Mesenchymal stem cell (in vitro differentiated cells and primary cell): Measurements from ENCODE around the gene TMEM14B.
A peak's percentile ranks its signal among the peaks of the same experiment; 100 is the strongest.
"Not testable (repeated sequence)": the region's sequence is repeated elsewhere in the genome, so short reads cannot be mapped to it uniquely, and the experiment has no call there.

ENCODE experiments used
- DNase-seq: peaks from one replicate; pipeline ENCODE4 v3.0.0-alpha.2; 2013
- H2AFZ ChIP-seq: one replicate; pipeline ENCODE4 v1.6.1; 2013; ENCODE audit warnings: low read depth, mild to moderate bottlenecking, control low read depth, inconsistent platforms, low read length, moderate library complexity
- H2AK5ac ChIP-seq: 2 replicates; pipeline ENCODE4 v1.6.1; 2013; ENCODE audit warnings: low read length, moderate library complexity, mild to moderate bottlenecking, inconsistent platforms; ENCODE audit not compliant: severe bottlenecking
- H2BK120ac ChIP-seq: one replicate; pipeline ENCODE4 v1.6.1; 2013; ENCODE audit warnings: low read depth, mild to moderate bottlenecking, inconsistent platforms, low read length, moderate library complexity
- H2BK12ac ChIP-seq, 2 experiments: one replicate each; pipeline ENCODE4 v1.6.1; 2013; ENCODE audit warnings: inconsistent platforms in 2 of 2, low read length in 2 of 2, mild to moderate bottlenecking in 2 of 2, moderate library complexity in 2 of 2, control low read depth in 1 of 2
- H2BK15ac ChIP-seq: one replicate; pipeline ENCODE4 v1.6.1; 2013; ENCODE audit warnings: mild to moderate bottlenecking, low read depth, inconsistent platforms; ENCODE audit not compliant: poor library complexity, severe bottlenecking
- H2BK5ac ChIP-seq: 2 replicates; pipeline ENCODE4 v1.6.1; 2013; ENCODE audit warnings: low read depth, mild to moderate bottlenecking, low read length, control low read depth, inconsistent platforms; ENCODE audit not compliant: poor library complexity, severe bottlenecking
- H3K14ac ChIP-seq, 2 experiments: one replicate each; pipeline ENCODE4 v1.6.1; 2013; ENCODE audit warnings: inconsistent platforms in 2 of 2, low read length in 2 of 2, control low read depth in 1 of 2, mild to moderate bottlenecking in 1 of 2, moderate library complexity in 1 of 2
- H3K18ac ChIP-seq, 2 experiments: one replicate each; pipeline ENCODE4 v1.6.1; 2013; ENCODE audit warnings: inconsistent platforms in 2 of 2, low read length in 2 of 2, control low read depth in 1 of 2, low read depth in 1 of 2, mild to moderate bottlenecking in 1 of 2
- H3K23ac ChIP-seq, 2 experiments: one replicate each; pipeline ENCODE4 v1.6.1; 2013; ENCODE audit warnings: inconsistent platforms in 2 of 2, low read length in 2 of 2, mild to moderate bottlenecking in 2 of 2, moderate library complexity in 2 of 2, control low read depth in 1 of 2
- H3K27ac ChIP-seq: 2 replicates; pipeline ENCODE4 v1.5.1; 2013; ENCODE audit warnings: mild to moderate bottlenecking, moderate library complexity, low read length, control low read depth, inconsistent platforms; ENCODE audit not compliant: poor library complexity, severe bottlenecking
- H3K27me3 ChIP-seq, 2 experiments: 2 replicates each; pipeline versions ENCODE4 v1.6.1 to v1.7.0; 2013; ENCODE audit warnings: low read length in 2 of 2, mild to moderate bottlenecking in 2 of 2, moderate library complexity in 2 of 2, control low read depth in 1 of 2, inconsistent platforms in 1 of 2; ENCODE audit not compliant: control insufficient read depth in 1 of 2, insufficient read depth in 1 of 2
- H3K36me3 ChIP-seq, 2 experiments: 2 replicates each; pipeline versions ENCODE4 v1.6.1 to v1.7.0; 2013; ENCODE audit warnings: low read length in 2 of 2, control low read depth in 1 of 2, inconsistent platforms in 1 of 2, low read depth in 1 of 2, mild to moderate bottlenecking in 1 of 2; ENCODE audit not compliant: insufficient read depth in 2 of 2, control insufficient read depth in 1 of 2
- H3K4ac ChIP-seq, 2 experiments: one replicate each; pipeline ENCODE4 v1.6.1; 2013; ENCODE audit warnings: inconsistent platforms in 2 of 2, low read length in 2 of 2, mild to moderate bottlenecking in 2 of 2, moderate library complexity in 2 of 2, control low read depth in 1 of 2, low read depth in 1 of 2
- H3K4me1 ChIP-seq: 2 replicates; pipeline ENCODE4 v1.6.1; 2013; ENCODE audit warnings: low read depth, low read length, control low read depth; ENCODE audit not compliant: control insufficient read depth, insufficient read depth
- H3K4me2 ChIP-seq: 2 replicates; pipeline ENCODE4 v1.6.1; 2013; ENCODE audit warnings: low read length, mild to moderate bottlenecking, inconsistent platforms; ENCODE audit not compliant: poor library complexity, severe bottlenecking
- H3K4me3 ChIP-seq, 2 experiments: 2 replicates each; pipeline versions ENCODE4 v1.5.1 to v1.7.0; 2013; ENCODE audit warnings: low read length in 2 of 2, mild to moderate bottlenecking in 2 of 2, control low read depth in 1 of 2, low read depth in 1 of 2; ENCODE audit not compliant: insufficient read depth in 1 of 2
- H3K79me1 ChIP-seq: replicated peaks from 2 replicates; pipeline ENCODE4 v1.6.1; 2013; ENCODE audit warnings: mild to moderate bottlenecking, control low read depth, low read length, inconsistent platforms; ENCODE audit not compliant: poor library complexity, severe bottlenecking
- H3K9ac ChIP-seq: 2 replicates; pipeline ENCODE4 v1.7.0; 2013; ENCODE audit warnings: mild to moderate bottlenecking, low read length, moderate library complexity
- H3K9me3 ChIP-seq: 2 replicates; pipeline ENCODE4 v1.7.0; 2013; ENCODE audit warnings: mild to moderate bottlenecking, low read length; ENCODE audit not compliant: control insufficient read depth
- H4K8ac ChIP-seq: one replicate; pipeline ENCODE4 v1.6.1; 2013; ENCODE audit warnings: inconsistent platforms, mild to moderate bottlenecking, low read length, moderate library complexity
- H4K91ac ChIP-seq: one replicate; pipeline ENCODE4 v1.6.1; 2013; ENCODE audit warnings: mild to moderate bottlenecking, low read length, inconsistent platforms
- WGBS: methylation state at CpG from one replicate; pipeline ENCODE4 v1.1.7; 2013; ENCODE audit warnings: mixed read lengths; 5-methylcytosine and 5-hydroxymethylcytosine counted together

The TMEM14B gene

DNA sequence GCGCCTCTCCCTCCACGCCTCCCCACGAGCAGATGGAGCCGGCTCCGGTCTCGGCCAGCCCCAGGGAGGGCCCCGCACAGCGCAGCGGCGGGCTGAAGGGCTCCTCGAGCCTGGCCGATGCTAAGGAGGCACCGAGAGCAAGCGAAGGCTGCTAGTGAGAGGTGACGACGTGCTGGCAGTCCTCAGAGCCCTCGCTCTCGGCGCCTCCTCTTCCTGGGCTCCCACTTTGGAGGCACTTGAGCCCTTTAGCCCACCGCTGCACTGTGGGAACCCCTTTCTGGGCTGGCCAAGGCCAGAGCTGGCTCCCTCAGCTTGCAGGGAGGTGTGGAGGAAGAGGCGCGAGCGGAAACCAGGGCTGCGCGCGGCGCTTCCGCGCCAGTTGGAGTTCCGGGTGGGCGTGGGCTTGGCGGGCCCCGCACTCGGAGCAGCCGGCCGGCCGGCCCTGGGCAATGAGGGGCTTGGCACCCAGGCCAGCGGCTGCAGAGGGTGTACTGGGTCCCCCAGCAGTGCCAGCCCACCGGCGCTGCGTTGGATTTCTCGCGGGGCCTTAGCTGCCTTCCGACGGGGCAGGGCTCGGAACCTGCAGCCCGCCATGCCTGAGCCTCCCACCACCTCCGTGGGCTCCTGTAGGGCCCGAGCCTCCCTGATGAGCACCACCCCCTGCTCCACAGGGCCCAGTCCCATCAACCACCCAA, 27.2 kb upstream of the TMEM14B start:
- no peak for DNase-seq
- H3K36me3 ChIP-seq: peaks cover 11 to 15% of the 10 kb centered on the region in 2 experiments
- peaks cover 19% of the 10 kb centered on the region for H3K79me1 ChIP-seq
- no peak overlapping the region for H3K23ac ChIP-seq
- H2BK5ac ChIP-seq: no peak overlapping the region
- H3K4me1 ChIP-seq: peaks cover 3% of the 10 kb centered on the region
- H3K9ac ChIP-seq: peak overlapping the region; percentile 84
- no peak overlapping the region for H2BK120ac ChIP-seq
- 97% methylated on average over 46 of the region's 49 CpGs for WGBS
- H2AK5ac ChIP-seq: no peak overlapping the region
- H3K14ac ChIP-seq: no peak overlapping the region
- H3K27ac ChIP-seq: no peak overlapping the region
- H2BK12ac ChIP-seq: peak overlapping the region in 1 of 2 experiments; percentile 83
- peaks cover 12% of the 10 kb centered on the region for H3K9me3 ChIP-seq
- H3K18ac ChIP-seq: peak overlapping the region in 1 of 2 experiments; percentile 11
- H4K91ac ChIP-seq: peak overlapping the region; percentile 2
- H4K8ac ChIP-seq: peak overlapping the region; percentile 2
- peak overlapping the region; percentile 94 for H2BK15ac ChIP-seq
- H3K4me2 ChIP-seq: no peak overlapping the region
- no peak overlapping the region for H3K4ac ChIP-seq
- no peak overlapping the region for H2AFZ ChIP-seq
- peak overlapping the region in 1 of 2 experiments; percentile 82 for H3K4me3 ChIP-seq
- H3K27me3 ChIP-seq: no peaks in the 10 kb centered on the region

DNA sequence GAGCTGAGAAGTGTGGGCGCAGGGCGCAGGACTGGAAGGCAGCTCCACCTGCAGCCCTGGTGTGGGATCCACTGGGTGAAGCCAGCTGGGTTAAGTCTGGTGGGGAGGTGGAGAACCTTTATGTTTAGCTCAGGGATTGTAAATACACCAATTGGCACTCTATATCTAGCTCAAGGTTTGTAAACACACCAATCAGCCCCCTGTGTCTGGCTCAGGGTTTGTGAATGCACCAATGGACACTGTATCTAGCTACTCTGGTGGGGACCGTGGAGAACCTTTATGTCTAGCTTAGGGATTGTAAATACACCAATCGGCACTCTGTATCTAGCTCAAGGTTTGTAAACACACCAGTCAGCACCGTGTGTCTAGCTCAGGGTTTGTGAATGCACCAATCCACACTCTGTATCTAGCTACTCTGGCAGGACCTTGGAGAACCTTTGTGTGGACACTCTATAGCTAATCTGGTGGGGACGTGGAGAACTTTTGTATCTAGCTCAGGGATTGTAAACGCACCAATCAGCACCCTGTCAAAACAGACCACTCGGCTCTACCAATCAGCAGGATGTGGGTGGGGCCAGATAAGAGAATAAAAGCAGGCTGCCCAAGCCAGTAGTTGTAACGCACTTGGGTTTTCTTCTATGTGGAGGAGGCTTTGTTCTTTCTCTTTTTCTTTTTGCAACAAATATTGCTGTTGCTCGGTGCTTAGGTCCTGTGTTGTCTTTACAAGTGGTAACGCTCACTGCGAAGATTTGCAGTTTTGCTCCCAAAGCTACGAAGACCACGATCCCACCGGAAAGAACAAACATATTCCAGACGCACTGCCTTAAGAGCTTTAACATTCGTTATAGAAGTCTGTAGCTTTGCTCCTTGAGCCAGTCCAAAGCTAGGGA, 26.4 kb upstream of the TMEM14B start:
- H3K23ac ChIP-seq, H2AFZ ChIP-seq, H2BK5ac ChIP-seq, H3K4me2 ChIP-seq, H4K8ac ChIP-seq, H3K18ac ChIP-seq, DNase-seq, H3K27ac ChIP-seq, H2BK120ac ChIP-seq, H2AK5ac ChIP-seq, H4K91ac ChIP-seq, H2BK15ac ChIP-seq, H3K14ac ChIP-seq, H3K27me3 ChIP-seq, H2BK12ac ChIP-seq, H3K4me1 ChIP-seq, H3K4ac ChIP-seq: not testable (repeated sequence)
- Histone ChIP-seq H3K36me3 (peaks cover 19 to 21% of the 10 kb centered on the region in 2 experiments), H3K9me3 (peaks cover 12% of the 10 kb centered on the region), H3K79me1 (peaks cover 25% of the 10 kb centered on the region), H3K4me3 (peak overlapping the region in 1 of 2 experiments; percentile 98), H3K9ac (peak overlapping the region; percentile 84)
- WGBS: 93% methylated on average over 17 of the region's 17 CpGs

DNA sequence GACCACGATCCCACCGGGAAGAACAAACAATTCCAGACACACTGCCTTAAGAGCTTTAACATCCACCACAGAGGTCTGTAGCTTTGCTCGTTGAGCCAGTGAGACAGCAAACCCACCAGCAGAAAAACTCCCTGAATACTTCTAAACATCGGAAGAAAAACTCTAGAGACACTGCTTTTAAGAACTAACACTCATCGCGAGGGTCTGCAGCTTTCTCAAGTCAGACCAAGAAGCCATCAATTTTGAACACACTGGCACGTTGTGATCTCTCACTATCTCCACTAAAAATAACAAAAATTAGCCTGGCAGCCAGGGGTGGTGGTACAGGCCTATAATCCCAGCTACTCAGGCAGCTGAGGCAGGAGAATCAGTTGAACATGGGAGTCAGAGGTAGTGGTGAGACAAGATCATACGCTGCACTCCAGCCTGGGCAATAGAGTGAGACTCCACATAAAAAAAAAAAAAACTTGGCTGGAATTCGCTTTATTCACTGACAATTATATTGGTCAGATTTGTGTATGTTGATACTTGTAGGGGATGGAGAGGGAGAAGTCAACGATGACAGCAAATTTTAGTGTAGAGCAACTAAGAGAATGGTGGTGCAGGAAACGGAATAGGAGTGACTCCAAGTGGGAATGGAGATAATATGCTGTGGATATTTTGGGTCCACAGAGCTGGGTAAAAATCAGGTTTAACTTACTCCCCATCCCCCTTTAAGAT, 25.6 kb upstream of the TMEM14B start:
- Histone ChIP-seq H2AK5ac (no peak overlapping the region), H2BK120ac (peak overlapping the region; percentile 15), H3K36me3 (peaks cover 26 to 29% of the 10 kb centered on the region in 2 experiments), H3K4ac (peak overlapping the region in 1 of 2 experiments; percentile 82), H3K4me3 (peak overlapping the region in 1 of 2 experiments; percentile 98), H3K79me1 (peaks cover 30% of the 10 kb centered on the region), H3K27ac (peak overlapping the region; percentile 75), H3K4me2 (peak overlapping the region; percentile 88), H3K14ac (no peak overlapping the region), H2BK5ac (no peak overlapping the region), H3K27me3 (no peaks in the 10 kb centered on the region), H3K4me1 (peaks cover 3% of the 10 kb centered on the region), H3K9ac (peak overlapping the region; percentile 99), H3K18ac (peak overlapping the region in 1 of 2 experiments; percentile 60), H2BK15ac (no peak overlapping the region), H3K9me3 (peaks cover 12% of the 10 kb centered on the region), H2AFZ (no peak overlapping the region), H4K91ac (no peak overlapping the region), H3K23ac (no peak overlapping the region), H4K8ac (peak overlapping the region; percentile 94), H2BK12ac (no peak overlapping the region)
- DNase-seq: no peak
- WGBS: 87% methylated on average over 11 of the region's 11 CpGs
